HEK293 (cell line): ENCODE results near the gene TP73.

Experiments used
- CTCF ChIA-PET: fragments of 350-600 bp; formaldehyde crosslinking; extraction: SDS; loops from one replicate; lab custom pipeline; 2021; ENCODE audit warnings: antibody characterized with exemption; lab: Yijun Ruan, JAX
- POLR2A ChIA-PET: fragments of 300-600 bp; formaldehyde crosslinking; extraction: SDS; loops from one replicate; lab custom pipeline; 2020; ENCODE audit warnings: antibody characterized with exemption, inconsistent platforms; lab: Yijun Ruan, JAX
- H3K27ac ChIP-seq: fragments of 200-500 bp; sonication (Bioruptor generic); 2 replicates; pipeline ENCODE4 v1.5.1; 2014; ENCODE audit warnings: low read depth, low read length, control low read depth, inconsistent platforms; ENCODE audit errors: extremely low read depth
- H3K36me3 ChIP-seq, 2 experiments: fragments of 200-500 bp in 1 of 2; sonication (Bioruptor generic) in 1 of 2; 1 replicate in 1 of 2; 2 replicates in 1 of 2; pipeline ENCODE4 v1.5.1; 2014 to 2017; ENCODE audit warnings: inconsistent platforms in 2 of 2, low read length in 2 of 2; ENCODE audit not compliant: control insufficient read depth in 2 of 2, insufficient read depth in 1 of 2
- H3K4me1 ChIP-seq: fragments of 200-500 bp; sonication (Bioruptor generic); 2 replicates; pipeline ENCODE4 v1.5.1; 2014; ENCODE audit warnings: mild to moderate bottlenecking, low read length, inconsistent platforms; ENCODE audit not compliant: control insufficient read depth, insufficient read depth
- H3K4me3 ChIP-seq: 2 replicates; pipeline ENCODE4 v1.5.1; 2011; ENCODE audit warnings: low read depth, mild to moderate bottlenecking, control low read depth, low read length, moderate library complexity
- H3K9me3 ChIP-seq: fragments of 200-500 bp; sonication (Bioruptor generic); 2 replicates; pipeline ENCODE4 v1.5.1; 2014; ENCODE audit warnings: low read depth, low read length, inconsistent platforms; ENCODE audit not compliant: control insufficient read depth, insufficient read depth
- BCL11A ChIP-seq: fragments of 450-650 bp; formaldehyde crosslinking; IDR thresholded peaks from 2 replicates; pipeline ENCODE4 v1.5.1; 2016; ENCODE audit warnings: low read depth, missing biosample characterization, missing genetic modification characterization
- KLF9 ChIP-seq: fragments of 450-650 bp; formaldehyde crosslinking; IDR thresholded peaks from 2 replicates; pipeline ENCODE4 v1.5.1; 2016; ENCODE audit warnings: missing biosample characterization, missing genetic modification characterization, low read depth
- PRDM1 ChIP-seq: fragments of 450-650 bp; formaldehyde crosslinking; IDR thresholded peaks from 2 replicates; pipeline ENCODE4; 2016; ENCODE audit warnings: missing biosample characterization, missing genetic modification characterization
- SP2 ChIP-seq: fragments of 450-650 bp; formaldehyde crosslinking; IDR thresholded peaks from 2 replicates; pipeline ENCODE4 v1.5.1; 2016; ENCODE audit warnings: missing biosample characterization, missing genetic modification characterization
- SP3 ChIP-seq: fragments of 450-650 bp; formaldehyde crosslinking; IDR thresholded peaks from 2 replicates; pipeline ENCODE4 v1.5.1; 2016; ENCODE audit warnings: missing biosample characterization, missing genetic modification characterization
- WT1 ChIP-seq: fragments of 450-650 bp; formaldehyde crosslinking; IDR thresholded peaks from 2 replicates; pipeline ENCODE4 v1.5.1; 2016; ENCODE audit warnings: missing biosample characterization, missing genetic modification characterization
- ZBTB20 ChIP-seq: fragments of 450-650 bp; formaldehyde crosslinking; IDR thresholded peaks from 2 replicates; pipeline ENCODE4 v1.5.1; 2016; ENCODE audit warnings: missing biosample characterization, missing genetic modification characterization
- ZBTB21 ChIP-seq: fragments of 450-650 bp; formaldehyde crosslinking; IDR thresholded peaks from 2 replicates; pipeline ENCODE4 v1.5.1; 2017; ENCODE audit warnings: missing biosample characterization, missing genetic modification characterization
- ZFHX2 ChIP-seq: fragments of 450-650 bp; formaldehyde crosslinking; conservative IDR thresholded peaks from 2 replicates; pipeline ENCODE4 v1.5.1; 2016; ENCODE audit warnings: missing biosample characterization, missing genetic modification characterization
- ZIC2 ChIP-seq: fragments of 450-650 bp; formaldehyde crosslinking; IDR thresholded peaks from 2 replicates; pipeline ENCODE4 v1.5.1; 2016; ENCODE audit warnings: missing biosample characterization, missing genetic modification characterization
- ZNF121 ChIP-seq: fragments of 450-650 bp; formaldehyde crosslinking; IDR thresholded peaks from 2 replicates; pipeline ENCODE4 v1.5.1; 2016; ENCODE audit warnings: missing biosample characterization, missing genetic modification characterization
- ZNF155 ChIP-seq: fragments of 450-650 bp; formaldehyde crosslinking; IDR thresholded peaks from 2 replicates; pipeline ENCODE4 v1.5.1; 2016; ENCODE audit warnings: missing biosample characterization, missing genetic modification characterization
- ZNF391 ChIP-seq: fragments of 450-650 bp; formaldehyde crosslinking; IDR thresholded peaks from 2 replicates; pipeline ENCODE4 v1.5.1; 2016; ENCODE audit warnings: low read depth, missing biosample characterization, missing genetic modification characterization, borderline replicate concordance
- ZNF394 ChIP-seq: fragments of 450-650 bp; formaldehyde crosslinking; IDR thresholded peaks from 2 replicates; pipeline ENCODE4 v1.5.1; 2016; ENCODE audit warnings: missing biosample characterization, missing genetic modification characterization, mild to moderate bottlenecking, moderate library complexity, borderline replicate concordance
- ZNF473 ChIP-seq: fragments of 450-650 bp; formaldehyde crosslinking; IDR thresholded peaks from 2 replicates; pipeline ENCODE4 v1.5.1; 2017; ENCODE audit warnings: missing biosample characterization, missing genetic modification characterization
- ZNF514 ChIP-seq: fragments of 450-650 bp; formaldehyde crosslinking; IDR thresholded peaks from 2 replicates; pipeline ENCODE4 v1.5.1; 2016; ENCODE audit warnings: missing biosample characterization, missing genetic modification characterization
- ZNF830 ChIP-seq: fragments of 450-650 bp; IDR thresholded peaks from 2 replicates; pipeline ENCODE4 v1.5.0; 2018; ENCODE audit warnings: missing biosample characterization, missing genetic modification characterization, low read depth, mild to moderate bottlenecking, moderate library complexity
- TF ChIP-seq, protein P1 (sequence below): sonication (generic); formaldehyde crosslinking; IDR thresholded peaks from 2 replicates; pipeline ENCODE4 v1.8.1; 2022; ENCODE audit warnings: mild to moderate bottlenecking, moderate library complexity, missing genetic modification reagents
- TF ChIP-seq, protein P2 (sequence below): fragments of 450-650 bp; formaldehyde crosslinking; IDR thresholded peaks from 2 replicates; pipeline ENCODE4 v1.5.1; 2016; ENCODE audit warnings: missing biosample characterization, missing genetic modification characterization
- TF ChIP-seq, protein P3 (sequence below): fragments of 450-650 bp; formaldehyde crosslinking; IDR thresholded peaks from 2 replicates; pipeline ENCODE4 v1.5.1; 2016; ENCODE audit warnings: missing biosample characterization, missing genetic modification characterization
- TF ChIP-seq, protein P4 (sequence below): fragments of 450-650 bp; formaldehyde crosslinking; IDR thresholded peaks from 2 replicates; pipeline ENCODE4 v1.5.1; 2016; ENCODE audit warnings: missing biosample characterization, missing genetic modification characterization
- TF ChIP-seq, protein P5 (sequence below): fragments of 450-650 bp; formaldehyde crosslinking; IDR thresholded peaks from 2 replicates; pipeline ENCODE4 v1.5.1; 2016; ENCODE audit warnings: missing biosample characterization, missing genetic modification characterization
- TF ChIP-seq, protein P6 (sequence below): fragments of 450-650 bp; formaldehyde crosslinking; IDR thresholded peaks from 2 replicates; pipeline ENCODE4 v1.5.1; 2017; ENCODE audit warnings: missing biosample characterization, missing genetic modification characterization
- TF ChIP-seq, protein P7 (sequence below): fragments of 450-650 bp; formaldehyde crosslinking; IDR thresholded peaks from 2 replicates; pipeline ENCODE4 v1.5.1; 2016; ENCODE audit warnings: missing biosample characterization, missing genetic modification characterization
- TF ChIP-seq, protein P8 (sequence below): fragments of 450-650 bp; formaldehyde crosslinking; IDR thresholded peaks from 2 replicates; pipeline ENCODE4 v1.5.1; 2016; ENCODE audit warnings: missing biosample characterization, missing genetic modification characterization

TP73 gene

DNA sequence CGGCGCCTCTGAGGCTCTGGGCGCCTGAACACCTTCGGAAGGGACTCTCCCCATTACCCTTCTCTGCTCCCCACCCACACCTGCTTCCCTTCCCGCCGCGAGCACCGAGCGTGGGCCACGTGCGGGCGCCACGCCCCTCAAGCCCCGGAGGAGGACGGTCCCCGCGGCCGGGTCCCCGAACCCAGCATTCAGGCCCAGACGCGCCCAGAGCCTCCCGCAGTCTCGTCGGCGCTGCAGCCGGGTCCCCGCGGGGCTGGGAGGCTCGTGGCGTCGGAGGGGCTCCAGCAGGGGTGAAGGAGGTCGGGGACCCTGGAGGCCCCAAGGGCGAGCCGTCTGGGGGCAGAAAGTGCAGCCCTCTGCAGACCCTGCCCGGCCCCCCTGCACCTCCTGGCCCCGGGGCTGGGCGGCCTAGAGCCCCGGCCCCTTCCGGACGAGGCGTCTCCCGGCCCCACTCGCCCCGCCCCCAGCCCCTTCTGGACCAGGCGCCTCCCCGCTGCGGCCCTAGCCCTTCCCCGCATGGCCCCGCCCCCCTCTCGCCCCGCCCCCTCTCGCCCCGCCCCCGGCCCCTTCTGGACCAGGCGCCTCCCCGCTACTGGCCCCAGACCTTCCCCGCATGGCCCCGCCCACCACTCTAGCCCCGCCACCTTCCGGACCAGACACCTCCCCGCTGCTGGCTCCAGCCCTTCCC lies 119.9 kb downstream of the TP73 start:
- Histone ChIP-seq H3K27ac (peak overlapping the region; percentile 37; the same call in 1 of the 2 replicates), H3K4me3 (peak overlapping the region; percentile 49), H3K4me1 (no peaks in the 10 kb centered on the region), H3K9me3 (no peaks in the 10 kb centered on the region), H3K36me3 (no peaks in the 10 kb centered on the region)
- ChIA-PET POLR2A (no interaction called here), CTCF (interaction anchor here (0.6 kb wide), 1 partner anchor 10 kb away, joined by 5 read pairs; no protein-coding TSS in a partner anchor)
- TF ChIP-seq ZBTB21 (tag by site-specific recombination) (no peak), BCL11A (tag by site-specific recombination) (no peak), SP3 (tag by site-specific recombination) (peak; percentile 76), ZNF830 (tag by site-specific recombination) (no peak), ZNF514 (no peak), ZNF155 (tag by site-specific recombination) (no peak), ZNF121 (tag by site-specific recombination) (no peak), PRDM1 (tag by site-specific recombination) (no peak), ZNF391 (tag by site-specific recombination) (0 out of 2 replicates have a peak, but pooled peaks have one; percentile 30), ZBTB20 (tag by site-specific recombination) (peak; percentile 100), ZIC2 (peak; percentile 68), WT1 (tag by site-specific recombination) (no peak), ZNF394 (no peak), SP2 (peak; percentile 47), KLF9 (tag by site-specific recombination) (peak; percentile 82), ZFHX2 (tag by site-specific recombination) (peak; percentile 89), ZNF473 (tag by site-specific recombination) (no peak)
- TF ChIP-seq, protein P1, sequence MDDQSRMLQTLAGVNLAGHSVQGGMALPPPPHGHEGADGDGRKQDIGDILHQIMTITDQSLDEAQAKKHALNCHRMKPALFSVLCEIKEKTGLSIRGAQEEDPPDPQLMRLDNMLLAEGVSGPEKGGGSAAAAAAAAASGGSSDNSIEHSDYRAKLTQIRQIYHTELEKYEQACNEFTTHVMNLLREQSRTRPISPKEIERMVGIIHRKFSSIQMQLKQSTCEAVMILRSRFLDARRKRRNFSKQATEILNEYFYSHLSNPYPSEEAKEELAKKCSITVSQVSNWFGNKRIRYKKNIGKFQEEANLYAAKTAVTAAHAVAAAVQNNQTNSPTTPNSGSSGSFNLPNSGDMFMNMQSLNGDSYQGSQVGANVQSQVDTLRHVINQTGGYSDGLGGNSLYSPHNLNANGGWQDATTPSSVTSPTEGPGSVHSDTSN (CRISPR knock-in tag): peak; percentile 45; the same call in 1 of the 2 replicates
- TF ChIP-seq, protein P2, sequence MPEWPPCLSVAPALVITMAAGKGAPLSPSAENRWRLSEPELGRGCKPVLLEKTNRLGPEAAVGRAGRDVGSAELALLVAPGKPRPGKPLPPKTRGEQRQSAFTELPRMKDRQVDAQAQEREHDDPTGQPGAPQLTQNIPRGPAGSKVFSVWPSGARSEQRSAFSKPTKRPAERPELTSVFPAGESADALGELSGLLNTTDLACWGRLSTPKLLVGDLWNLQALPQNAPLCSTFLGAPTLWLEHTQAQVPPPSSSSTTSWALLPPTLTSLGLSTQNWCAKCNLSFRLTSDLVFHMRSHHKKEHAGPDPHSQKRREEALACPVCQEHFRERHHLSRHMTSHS (tag by site-specific recombination): no peak
- TF ChIP-seq, protein P3, sequence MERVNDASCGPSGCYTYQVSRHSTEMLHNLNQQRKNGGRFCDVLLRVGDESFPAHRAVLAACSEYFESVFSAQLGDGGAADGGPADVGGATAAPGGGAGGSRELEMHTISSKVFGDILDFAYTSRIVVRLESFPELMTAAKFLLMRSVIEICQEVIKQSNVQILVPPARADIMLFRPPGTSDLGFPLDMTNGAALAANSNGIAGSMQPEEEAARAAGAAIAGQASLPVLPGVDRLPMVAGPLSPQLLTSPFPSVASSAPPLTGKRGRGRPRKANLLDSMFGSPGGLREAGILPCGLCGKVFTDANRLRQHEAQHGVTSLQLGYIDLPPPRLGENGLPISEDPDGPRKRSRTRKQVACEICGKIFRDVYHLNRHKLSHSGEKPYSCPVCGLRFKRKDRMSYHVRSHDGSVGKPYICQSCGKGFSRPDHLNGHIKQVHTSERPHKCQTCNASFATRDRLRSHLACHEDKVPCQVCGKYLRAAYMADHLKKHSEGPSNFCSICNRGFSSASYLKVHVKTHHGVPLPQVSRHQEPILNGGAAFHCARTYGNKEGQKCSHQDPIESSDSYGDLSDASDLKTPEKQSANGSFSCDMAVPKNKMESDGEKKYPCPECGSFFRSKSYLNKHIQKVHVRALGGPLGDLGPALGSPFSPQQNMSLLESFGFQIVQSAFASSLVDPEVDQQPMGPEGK: peak; percentile 38
- TF ChIP-seq, protein P4, sequence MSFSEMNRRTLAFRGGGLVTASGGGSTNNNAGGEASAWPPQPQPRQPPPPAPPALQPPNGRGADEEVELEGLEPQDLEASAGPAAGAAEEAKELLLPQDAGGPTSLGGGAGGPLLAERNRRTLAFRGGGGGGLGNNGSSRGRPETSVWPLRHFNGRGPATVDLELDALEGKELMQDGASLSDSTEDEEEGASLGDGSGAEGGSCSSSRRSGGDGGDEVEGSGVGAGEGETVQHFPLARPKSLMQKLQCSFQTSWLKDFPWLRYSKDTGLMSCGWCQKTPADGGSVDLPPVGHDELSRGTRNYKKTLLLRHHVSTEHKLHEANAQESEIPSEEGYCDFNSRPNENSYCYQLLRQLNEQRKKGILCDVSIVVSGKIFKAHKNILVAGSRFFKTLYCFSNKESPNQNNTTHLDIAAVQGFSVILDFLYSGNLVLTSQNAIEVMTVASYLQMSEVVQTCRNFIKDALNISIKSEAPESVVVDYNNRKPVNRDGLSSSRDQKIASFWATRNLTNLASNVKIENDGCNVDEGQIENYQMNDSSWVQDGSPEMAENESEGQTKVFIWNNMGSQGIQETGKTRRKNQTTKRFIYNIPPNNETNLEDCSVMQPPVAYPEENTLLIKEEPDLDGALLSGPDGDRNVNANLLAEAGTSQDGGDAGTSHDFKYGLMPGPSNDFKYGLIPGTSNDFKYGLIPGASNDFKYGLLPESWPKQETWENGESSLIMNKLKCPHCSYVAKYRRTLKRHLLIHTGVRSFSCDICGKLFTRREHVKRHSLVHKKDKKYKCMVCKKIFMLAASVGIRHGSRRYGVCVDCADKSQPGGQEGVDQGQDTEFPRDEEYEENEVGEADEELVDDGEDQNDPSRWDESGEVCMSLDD: peak; percentile 50; the same call in 1 of the 2 replicates
- TF ChIP-seq, protein P5, sequence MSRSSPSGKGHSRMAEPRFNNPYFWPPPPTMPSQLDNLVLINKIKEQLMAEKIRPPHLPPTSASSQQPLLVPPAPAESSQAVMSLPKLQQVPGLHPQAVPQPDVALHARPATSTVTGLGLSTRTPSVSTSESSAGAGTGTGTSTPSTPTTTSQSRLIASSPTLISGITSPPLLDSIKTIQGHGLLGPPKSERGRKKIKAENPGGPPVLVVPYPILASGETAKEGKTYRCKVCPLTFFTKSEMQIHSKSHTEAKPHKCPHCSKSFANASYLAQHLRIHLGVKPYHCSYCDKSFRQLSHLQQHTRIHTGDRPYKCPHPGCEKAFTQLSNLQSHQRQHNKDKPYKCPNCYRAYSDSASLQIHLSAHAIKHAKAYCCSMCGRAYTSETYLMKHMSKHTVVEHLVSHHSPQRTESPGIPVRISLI (tag by site-specific recombination): no peak
- TF ChIP-seq, protein P6, sequence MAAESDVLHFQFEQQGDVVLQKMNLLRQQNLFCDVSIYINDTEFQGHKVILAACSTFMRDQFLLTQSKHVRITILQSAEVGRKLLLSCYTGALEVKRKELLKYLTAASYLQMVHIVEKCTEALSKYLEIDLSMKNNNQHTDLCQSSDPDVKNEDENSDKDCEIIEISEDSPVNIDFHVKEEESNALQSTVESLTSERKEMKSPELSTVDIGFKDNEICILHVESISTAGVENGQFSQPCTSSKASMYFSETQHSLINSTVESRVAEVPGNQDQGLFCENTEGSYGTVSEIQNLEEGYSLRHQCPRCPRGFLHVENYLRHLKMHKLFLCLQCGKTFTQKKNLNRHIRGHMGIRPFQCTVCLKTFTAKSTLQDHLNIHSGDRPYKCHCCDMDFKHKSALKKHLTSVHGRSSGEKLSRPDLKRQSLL (tag by site-specific recombination): 0 out of 2 replicates have a peak, but pooled peaks have one; percentile 48
- TF ChIP-seq, protein P7, sequence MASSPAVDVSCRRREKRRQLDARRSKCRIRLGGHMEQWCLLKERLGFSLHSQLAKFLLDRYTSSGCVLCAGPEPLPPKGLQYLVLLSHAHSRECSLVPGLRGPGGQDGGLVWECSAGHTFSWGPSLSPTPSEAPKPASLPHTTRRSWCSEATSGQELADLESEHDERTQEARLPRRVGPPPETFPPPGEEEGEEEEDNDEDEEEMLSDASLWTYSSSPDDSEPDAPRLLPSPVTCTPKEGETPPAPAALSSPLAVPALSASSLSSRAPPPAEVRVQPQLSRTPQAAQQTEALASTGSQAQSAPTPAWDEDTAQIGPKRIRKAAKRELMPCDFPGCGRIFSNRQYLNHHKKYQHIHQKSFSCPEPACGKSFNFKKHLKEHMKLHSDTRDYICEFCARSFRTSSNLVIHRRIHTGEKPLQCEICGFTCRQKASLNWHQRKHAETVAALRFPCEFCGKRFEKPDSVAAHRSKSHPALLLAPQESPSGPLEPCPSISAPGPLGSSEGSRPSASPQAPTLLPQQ (tag by site-specific recombination): 0 out of 2 replicates have a peak, but pooled peaks have one; percentile 54
- TF ChIP-seq, protein P8, sequence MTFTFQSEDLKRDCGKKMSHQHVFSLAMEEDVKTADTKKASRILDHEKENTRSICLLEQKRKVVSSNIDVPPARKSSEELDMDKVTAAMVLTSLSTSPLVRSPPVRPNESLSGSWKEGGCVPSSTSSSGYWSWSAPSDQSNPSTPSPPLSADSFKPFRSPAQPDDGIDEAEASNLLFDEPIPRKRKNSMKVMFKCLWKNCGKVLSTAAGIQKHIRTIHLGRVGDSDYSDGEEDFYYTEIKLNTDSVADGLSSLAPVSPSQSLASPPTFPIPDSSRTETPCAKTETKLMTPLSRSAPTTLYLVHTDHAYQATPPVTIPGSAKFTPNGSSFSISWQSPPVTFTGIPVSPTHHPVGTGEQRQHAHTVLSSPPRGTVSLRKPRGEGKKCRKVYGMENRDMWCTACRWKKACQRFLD (tag by site-specific recombination): no peak
